ELF-1 (cell line): ENCODE results near the gene USP13.
A peak's percentile ranks its signal among the peaks of the same experiment; 100 is the strongest.
"Not testable (repeated sequence)": the region's sequence is repeated elsewhere in the genome, so short reads cannot be mapped to it uniquely, and the experiment has no call there.

Experiments
- DNase-seq: peaks from one replicate; pipeline ENCODE4 v3.0.0-alpha.2; 2016; ENCODE audit warnings: low read depth, low spot score

The USP13 gene

DNA sequence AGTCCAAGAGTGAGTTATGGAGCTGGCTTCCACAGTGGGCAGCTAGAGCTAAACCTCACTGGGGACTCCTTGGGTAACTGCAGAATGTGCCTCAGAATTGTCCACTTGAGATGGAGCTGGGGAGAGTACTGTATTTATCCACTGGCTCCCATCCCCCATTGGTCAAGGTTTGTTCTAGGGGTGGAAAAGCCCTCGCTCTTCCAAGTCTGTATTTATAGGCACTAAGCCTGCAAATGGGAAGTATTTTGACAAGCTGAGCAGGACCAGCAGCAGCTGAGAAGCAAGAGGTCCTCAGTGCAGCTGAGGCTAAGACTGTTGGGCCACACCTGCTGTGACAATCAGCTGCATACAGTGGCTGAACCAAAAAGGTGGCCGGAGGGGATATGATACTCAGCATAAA lies 5.8 kb downstream of the USP13 start:
- no peak for DNase-seq

DNA sequence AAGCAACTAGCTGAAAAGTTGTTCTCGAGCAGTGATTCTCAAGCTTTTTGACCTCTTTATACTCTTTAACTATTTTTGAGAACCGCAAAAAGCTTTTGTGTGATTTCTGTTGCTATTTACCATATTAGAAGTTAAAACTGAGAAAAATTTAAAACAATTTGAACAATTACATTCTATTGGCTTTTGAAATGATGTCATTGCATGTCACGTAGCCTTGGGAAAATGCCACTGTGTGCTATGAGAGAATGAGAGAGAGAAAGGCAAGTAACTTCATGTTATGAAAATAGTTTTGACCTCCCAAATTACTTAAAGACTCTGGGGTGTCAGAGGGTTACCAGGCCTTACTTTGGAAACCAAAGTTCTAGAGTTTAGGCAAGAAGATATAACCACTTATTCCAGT lies 8.0 kb downstream of the USP13 start:
- no peak for DNase-seq

DNA sequence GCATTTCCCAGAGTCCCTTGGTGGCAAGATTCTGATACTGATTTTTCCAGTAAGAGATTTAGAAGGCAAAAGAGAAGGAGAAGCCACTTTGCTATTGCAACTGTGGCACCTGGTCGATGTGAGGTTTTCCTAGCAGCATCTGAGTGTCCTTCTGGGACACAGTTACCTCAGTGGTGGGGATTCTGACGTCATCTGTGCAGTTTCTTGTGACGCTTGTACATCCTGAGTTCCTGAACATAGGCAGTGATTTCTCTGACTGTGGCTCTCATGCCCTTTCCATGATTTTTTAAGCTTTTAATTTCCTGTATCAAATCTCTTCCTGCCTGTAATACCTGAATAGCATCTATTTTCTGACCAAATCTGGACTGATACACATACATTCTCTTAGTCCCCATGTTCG lies 8.9 kb downstream of the USP13 start:
- no peak for DNase-seq

DNA sequence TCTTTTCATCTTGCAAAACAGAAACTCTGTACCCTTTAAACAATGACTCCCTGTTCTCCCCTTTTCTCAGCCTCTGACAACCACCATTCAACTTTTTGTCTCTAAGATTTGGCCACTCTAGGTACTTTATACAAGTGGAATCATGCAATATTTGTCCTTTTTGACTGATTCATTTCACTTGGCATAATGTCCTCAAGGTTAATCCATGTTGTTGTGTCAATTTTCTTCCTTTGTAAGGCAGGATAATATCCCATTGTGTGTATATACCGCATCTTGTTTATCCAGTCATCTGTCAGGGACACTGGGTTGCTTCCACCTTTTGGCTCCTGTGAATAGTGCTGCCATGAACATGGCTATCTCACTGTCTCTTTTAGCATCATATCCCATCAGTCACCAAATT lies 10.3 kb downstream of the USP13 start:
- no peak for DNase-seq

DNA sequence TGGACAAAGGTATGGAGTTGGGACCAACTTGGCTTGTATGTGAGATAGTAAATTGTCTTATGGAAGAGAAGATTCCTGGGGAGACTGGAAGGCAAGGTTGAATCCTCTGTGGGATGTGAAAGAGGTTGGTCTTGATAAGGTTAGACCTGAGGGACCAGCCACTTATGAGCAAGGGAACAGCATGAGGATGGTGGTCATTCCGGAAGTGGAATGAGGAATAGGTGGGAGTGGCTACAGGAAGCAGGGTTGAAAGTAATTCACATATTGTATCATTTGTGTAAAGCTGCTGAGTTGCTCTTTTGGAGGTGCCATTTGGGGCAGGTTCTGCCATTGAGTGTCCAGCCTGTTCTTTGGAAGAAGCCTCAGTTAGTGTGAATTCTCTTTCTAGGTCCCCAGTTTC lies 13.2 kb downstream of the USP13 start:
- no peak for DNase-seq

DNA sequence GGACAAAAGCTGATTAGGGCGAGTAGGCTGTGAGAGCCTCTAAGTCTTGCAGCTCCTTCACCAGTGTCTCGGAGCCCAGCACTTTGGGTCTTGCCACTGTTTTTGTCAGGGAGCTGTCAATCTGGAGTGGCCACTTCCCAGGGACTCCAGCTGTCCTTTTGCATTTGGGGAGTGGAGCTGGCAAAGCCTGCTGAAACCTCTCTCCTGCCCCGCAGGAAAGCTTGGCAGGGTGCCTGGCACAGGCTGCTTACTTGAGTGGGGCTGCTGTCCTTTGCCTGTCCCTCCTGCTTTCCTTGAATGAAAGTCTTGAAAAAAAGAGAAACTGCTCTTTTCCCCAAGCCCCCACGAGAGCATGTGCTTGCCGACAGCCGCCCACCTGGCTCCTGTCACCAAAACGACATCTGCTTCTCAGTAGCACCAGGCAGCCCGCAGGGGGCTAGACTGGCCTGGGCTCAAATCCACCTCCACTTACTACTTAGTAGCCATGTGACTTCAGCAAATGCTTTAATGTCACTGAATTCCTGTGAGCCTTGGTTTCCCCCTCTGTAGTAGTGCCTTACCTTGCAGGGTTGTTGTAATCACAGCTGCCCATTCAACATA lies 13.7 kb downstream of the USP13 start:
- peak; percentile 46 for DNase-seq

DNA sequence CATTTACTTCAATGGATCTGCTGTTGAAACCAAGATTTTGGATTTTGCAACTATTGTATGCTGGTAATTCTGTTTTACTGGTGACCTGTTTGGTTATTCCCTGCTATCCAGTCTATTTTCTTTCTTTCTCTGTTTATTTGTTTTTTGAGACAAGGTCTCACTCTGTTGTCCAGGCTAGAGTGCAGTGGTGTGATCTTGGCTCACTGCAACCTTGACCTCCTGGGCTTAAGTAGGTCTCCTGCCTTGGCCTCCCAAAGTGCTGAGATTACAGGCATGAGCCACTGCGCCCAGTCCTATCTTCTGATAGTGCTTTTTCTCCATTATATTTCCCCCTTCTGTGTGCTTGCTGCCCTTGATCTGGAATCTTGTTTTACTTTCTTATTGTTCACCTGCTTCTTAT lies 15.6 kb downstream of the USP13 start:
- no peak for DNase-seq

DNA sequence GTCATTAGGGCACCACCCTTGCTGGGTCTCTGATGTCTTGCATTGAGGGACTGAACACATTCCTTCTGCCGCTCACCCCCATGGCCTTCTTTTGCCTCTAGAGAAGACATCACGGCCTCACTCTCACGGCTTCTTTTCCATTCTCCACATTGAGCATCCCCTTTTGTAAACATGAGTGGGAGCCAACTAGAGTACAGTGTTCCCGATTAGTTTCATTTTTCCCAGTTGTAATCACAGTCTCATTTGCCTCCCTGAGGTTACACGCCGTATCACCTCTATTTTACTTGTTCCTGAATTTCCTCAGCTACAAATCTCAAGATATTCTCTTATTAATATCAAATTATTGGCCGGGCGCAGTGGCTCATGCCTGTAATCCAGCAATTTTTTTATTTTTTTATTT lies 17.5 kb downstream of the USP13 start:
- DNase-seq = no peak

DNA sequence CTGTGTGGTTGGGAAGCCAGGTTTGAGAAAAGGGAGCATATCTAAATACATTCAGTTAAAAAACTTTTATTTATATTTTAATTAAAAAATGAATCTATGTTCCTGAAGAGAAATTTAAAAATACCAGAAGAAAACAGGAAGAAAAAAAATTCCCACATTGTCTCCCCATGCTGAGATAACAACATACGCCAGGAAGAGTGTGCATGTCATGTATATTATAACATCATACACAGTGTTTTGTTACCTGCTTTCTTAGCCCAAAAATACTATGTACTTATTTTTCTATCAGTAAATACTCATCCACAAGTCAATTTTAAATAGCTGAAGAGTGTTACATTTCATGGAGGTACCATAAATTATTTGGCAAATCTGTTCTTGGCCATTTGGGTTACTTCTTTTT lies 18.5 kb downstream of the USP13 start:
- DNase-seq = no peak

DNA sequence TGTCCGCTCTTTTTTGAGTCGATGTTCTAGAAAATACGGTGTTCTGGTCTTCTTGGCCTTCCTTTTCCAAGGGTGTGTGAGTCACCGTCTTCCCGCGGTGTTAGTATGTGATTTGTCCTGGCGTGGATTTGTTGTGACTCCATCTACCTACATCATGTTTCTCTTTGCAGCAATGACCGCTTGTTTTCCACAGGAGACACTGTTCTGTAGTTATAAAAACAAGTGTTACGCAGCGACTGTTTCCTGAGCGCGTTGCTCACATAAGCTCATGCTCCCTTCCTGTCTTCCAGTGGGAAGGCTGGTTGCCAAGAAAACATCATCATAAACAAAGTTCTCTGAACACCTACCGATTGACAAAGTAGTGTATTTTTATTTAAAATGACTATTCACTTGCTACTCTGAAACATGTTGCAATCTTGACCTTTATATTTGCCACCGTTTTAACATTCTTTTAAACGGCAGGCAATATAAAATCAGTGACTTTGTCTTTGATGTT lies 19.0 kb downstream of the USP13 start:
- no peak for DNase-seq

DNA sequence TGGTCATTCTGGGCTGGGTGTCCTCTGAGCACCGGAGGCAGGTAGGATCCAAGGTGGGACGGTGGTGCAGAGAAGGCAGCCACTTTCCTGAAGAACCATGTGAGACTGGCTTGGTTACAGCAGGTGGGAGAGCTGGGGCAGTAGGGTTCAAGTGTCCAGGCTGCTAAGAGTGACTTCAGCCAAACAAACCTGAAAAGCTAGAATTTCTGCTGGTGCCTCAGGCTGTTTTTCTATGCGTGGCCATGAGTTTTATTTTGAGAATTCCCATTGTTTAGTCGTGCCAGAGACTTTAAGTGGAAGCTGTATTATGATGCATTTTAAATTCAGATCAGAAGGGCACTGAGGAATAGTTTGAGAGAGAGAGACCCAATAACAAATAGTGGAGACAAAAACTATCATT lies 20.1 kb downstream of the USP13 start:
- DNase-seq = peak; percentile 51

DNA sequence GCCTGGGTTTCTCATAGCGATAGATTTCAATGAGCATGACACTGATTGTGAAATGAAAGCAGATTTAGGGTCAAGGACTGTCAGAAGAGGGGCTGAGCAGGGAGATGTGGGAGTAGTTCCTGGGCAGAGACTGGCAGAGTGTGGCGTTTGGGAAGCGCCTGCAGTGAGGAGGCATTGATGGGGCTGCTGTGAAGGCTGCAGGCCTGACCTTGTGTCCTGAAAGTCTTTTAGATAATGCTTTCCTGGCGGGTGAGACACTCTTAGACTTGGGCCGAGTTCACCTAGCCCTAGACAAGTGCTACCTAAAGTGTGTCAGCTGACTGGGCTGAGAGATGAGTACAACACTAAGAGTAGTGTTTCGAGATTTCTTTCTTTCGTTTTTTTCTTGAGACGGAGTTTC lies 20.7 kb downstream of the USP13 start:
- DNase-seq = no peak

DNA sequence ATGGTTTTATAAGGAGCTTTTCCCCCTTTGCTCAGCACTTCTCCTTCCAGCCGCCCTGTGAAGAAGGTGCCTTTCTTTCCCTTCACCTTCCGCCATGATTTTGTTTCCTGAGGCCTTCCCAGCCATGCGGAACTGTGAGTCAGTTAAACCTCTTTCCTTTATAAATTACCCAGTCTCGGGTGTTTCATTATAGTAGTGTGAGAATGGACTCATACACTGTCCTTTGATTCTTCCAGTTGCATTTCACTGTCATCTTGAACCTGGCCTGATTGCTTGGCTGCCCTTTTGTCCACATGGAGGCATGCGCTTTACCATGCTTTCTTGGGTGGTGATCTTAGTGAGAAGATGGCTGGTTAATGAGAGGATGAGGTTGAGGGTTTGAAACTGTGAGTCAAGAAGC lies 23.2 kb downstream of the USP13 start:
- DNase-seq = no peak

DNA sequence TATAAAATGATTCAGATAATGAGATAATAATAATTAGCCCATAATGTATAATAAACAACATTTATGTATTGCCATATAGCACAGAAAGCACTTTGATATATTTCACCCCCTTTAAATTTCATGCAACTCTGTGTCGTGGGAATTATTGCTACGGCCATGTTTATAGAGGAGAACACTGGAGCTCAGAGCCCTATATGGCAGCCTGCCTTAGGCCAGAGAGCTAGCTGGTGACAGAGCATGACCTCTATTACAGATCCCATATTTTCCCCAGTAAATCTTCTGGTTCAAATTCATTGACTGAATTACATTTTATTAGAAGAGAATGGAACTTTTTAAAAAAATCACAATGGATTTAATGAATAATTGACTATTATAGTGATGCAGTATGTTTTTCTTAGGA lies 25.0 kb downstream of the USP13 start:
- DNase-seq = no peak

DNA sequence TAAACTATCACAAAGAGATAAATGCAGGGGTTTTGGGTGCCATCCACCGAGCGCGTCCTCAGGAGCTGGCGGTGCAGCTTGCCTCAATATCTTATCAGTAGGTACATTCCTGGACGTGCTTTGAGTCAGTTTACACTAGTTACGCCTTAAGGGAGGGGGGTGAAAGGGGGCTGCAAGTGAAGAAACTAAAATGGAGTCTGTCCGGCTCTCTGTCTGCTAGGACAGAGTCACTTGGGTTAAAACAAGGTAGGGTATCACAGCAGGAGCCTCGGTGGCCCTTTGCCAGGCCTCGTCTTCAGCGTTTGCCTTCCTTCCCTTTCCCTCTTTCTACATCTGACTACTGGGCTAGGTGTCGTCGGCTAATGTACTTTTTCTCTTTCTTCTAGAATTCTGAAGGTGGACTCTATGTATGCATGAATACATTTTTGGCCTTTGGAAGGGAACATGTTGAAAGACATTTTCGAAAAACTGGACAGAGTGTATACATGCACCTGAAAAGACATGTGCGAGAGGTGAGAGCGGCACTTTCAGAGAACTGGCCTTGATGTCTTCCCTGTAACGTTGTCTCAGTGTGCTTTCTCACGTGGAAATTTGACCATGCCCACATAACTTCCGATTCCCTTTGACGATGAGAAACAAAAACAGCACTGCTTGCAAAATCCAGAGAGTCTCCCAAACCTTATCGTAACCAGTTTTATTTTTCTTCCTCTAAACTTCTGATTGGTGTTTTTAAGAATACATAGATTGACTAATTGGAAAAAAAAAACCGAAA lies 28.8 kb downstream of the USP13 start:
- peak; percentile 46 for DNase-seq

DNA sequence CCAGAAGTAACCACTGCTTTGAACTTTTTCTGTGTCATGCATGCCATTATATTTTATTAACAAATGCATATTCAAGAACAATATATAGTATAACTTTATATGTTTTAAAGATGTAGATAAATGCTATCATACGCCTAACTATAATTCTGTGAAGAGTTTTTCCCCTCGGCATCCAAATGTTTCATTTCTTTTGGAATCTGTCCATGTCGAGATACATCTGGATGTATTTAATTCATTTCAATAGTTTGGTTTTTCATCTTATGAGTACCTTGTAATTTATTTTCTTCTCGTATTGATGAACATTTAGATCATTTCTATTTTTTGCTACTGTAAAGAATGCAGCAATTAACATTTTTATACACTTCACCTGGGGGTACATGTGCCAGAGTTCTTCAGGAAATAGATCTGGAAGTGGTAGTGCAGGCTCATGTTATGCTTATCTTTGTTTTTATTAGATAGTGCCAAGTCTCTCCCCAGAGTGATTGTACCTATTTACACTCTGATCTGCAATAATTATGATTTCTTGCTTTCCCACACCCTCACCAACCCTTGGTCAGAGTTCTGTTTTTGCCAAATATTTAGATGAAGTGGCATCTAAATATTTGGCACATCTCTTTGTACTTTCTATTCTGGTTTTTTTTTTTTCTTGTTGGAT lies 29.7 kb downstream of the USP13 start:
- DNase-seq = no peak

DNA sequence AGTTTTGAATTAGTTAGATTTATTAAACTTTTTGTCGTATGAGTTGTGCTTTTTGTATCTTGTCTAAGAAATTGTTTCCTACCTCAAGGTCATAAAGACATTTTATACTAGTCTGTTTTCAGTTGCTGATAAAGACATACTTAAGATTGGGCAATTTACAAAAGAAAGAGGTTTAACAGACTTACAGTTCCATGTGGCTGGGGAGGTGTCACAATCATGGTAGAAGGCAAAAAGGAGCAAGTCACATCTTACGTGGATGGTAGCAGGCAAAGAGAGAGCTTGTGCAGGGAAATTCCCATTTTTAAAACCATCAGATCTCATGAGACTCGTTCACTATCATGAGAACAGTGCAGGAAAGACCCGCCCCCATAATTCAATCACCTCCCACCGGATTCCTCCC lies 30.4 kb downstream of the USP13 start:
- DNase-seq = not testable (repeated sequence)

DNA sequence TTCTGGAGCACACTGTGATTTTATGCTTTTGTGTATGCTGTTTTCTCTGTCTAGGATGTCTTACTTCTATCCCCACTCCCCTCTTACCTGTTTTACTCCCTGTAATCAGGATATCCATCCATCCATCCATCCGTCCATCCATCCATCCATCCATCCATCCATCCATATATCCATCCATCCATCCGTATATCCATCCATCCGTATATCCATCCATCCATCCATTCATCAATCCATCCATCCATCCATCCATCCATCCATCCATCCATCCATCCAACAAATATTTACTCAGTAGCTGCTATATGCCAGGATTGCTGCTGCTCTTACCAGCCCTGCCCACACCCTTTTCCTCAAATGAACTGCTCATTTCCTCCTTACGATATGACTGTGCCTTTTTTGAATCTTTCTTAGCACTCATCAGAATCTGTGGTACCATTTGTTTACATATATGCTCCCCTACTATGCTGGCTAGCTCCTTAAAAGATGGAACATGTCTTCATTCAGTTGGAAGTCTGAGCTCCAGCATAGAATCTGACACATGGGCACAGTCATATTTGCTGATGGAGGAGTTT lies 35.2 kb downstream of the USP13 start:
- no peak for DNase-seq

DNA sequence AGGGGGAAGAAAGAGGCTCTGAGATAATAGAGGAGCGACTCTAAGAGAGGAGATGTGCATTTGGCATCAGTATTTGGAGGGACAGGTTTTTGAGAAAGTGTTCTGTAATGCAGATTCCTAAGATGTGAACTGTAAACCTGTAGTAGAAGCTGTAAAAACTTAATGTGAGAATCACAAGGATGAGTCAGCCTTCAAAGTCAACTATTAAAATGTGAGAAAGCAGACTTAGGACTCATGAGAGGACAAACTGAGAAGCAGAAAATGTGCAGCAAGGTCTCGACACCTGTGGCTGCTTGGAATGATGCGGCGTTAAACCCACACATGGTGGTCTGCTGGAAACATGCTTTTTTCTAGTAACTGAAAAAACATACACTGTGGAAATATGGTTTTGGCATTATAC lies 36.0 kb downstream of the USP13 start:
- no peak for DNase-seq

DNA sequence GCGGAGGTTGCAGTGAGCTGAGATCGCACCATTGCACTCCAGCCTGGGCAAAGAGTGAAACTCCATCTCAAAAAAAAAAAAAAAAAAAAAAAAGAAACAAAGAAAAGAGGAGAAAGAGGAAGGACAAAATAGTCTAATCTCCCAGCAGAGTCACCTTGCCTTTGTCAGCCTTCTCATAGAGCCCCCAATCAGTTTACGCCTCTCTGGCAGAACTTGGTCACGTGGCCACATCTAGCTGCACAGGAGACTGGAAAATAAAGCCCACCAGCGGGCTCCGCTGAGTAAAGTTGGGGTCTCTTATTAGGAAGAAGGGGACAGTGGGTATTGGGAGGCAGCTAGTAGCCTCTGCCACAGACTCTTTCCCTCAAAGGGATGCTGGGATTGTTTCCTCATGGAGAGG lies 41.9 kb downstream of the USP13 start:
- DNase-seq = no peak

DNA sequence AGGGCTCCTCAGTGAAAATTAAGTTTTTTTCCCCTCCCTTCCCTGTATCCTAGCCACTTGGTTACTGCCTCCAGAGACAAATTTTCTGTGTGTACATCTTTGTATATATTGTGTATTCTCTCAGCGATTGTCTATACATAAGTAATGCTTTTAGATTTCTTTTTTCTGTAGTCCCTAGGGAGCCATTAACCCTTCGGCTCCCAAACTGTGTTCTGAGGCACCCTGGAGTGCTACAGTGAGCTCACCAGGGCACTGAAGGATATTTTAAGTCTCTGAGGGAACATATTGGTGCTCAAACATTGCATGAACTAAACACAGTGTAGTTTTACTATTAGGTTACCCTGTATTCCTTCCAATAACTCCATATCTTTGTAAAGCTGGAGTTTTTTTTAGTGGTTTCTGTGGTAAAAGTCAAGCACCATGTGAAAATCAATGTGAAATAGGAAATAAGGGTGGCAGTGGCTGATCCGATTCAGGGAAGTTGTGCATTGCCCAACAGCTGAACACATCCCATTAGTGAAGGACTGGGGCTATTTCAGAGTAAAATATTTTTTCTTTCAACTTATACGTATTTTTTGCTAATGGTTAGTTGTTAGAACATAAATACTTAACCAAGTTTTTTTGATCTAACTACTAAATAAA lies 43.0 kb downstream of the USP13 start:
- DNase-seq = no peak

DNA sequence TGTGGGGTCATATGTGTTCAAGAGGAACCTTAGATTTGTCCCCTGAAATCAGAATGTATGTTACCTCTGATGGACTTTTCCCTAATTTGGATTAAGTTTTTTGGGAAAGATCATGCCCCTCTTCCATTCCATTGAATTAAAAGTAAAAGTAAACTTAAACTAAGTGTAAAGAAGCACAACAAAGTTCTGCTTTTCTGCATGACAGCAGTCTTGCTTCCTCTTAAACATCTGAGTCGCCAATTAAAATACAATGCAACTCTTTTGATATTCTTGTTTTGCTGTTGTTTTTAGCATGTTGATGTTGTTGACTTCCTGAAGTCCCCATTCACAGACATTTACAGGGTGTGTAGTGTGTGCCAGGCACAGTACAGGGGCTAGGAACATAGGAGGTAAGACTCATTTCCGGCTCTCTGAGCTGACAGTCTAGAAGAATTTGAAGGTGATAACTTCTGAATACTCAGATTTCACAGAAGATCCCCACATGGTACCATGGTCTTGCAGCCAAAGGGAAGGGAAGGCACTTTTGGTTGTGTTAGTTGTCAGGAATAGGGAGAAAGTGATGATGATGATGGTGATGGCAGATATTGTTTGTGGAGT lies 45.0 kb downstream of the USP13 start:
- no peak for DNase-seq
